Choroid plexus epithelial cell (primary cell): ENCODE data around the gene SEC24C.
"Not testable (repeated sequence)": the region's sequence is repeated elsewhere in the genome, so short reads cannot be mapped to it uniquely, and the experiment has no call there.

Source experiments
- DNase-seq: peaks from one replicate; pipeline ENCODE4 v3.0.0-alpha.2; 2010; ENCODE audit warnings: low read depth
- H3K4me3 ChIP-seq: 2 replicates; pipeline ENCODE4 v1.5.1; 2011; ENCODE audit warnings: low read depth, mild to moderate bottlenecking, control low read depth, low read length, moderate library complexity
- CTCF ChIP-seq: conservative IDR thresholded peaks from 2 replicates; pipeline ENCODE4 v1.5.1; 2011; ENCODE audit warnings: low read depth, mild to moderate bottlenecking, control low read depth, inconsistent platforms, low read length, moderate library complexity

The SEC24C gene

GRCh38 chr10:73743905-73744663 is at the start of gene SEC24C:
Gene SEC24C (plus strand): TSS chr10:73744372. CDS start chr10:73746833, 2,461 bp downstream.
- peak; percentile 98 for DNase-seq
- peak within 1 kb of the TSS; percentile 77 for H3K4me3 ChIP-seq
- TF ChIP-seq CTCF, result peak; percentile 17

GRCh38 chr10:73695302-73695701 is 48.9 kb upstream of the SEC24C start:
- not testable (repeated sequence) for H3K4me3 ChIP-seq
- peak; percentile 35 for DNase-seq

- not testable (repeated sequence) for H3K4me3 ChIP-seq, DNase-seq
Measured at GRCh38 chr10:73697675-73698159, 46.5 kb upstream of the SEC24C start, which contains the start of gene AGAP5. Gene AGAP5 (minus strand): TSS chr10:73698109. CDS start chr10:73697755, 354 bp downstream.

GRCh38 chr10:73698819-73699218 is 45.4 kb upstream of the SEC24C start:
- DNase-seq, result not testable (repeated sequence)

GRCh38 chr10:73703924-73704323 is 40.2 kb upstream of the SEC24C start:
- not testable (repeated sequence) for H3K4me3 ChIP-seq

More at GRCh38 chr10:73698819-73699218, 45.4 kb upstream of the SEC24C start:
- H3K4me3 ChIP-seq, result not testable (repeated sequence)

GRCh38 chr10:73705506-73706072 is 38.6 kb upstream of the SEC24C start:
- not testable (repeated sequence) for DNase-seq

More at GRCh38 chr10:73703924-73704323, 40.2 kb upstream of the SEC24C start:
- not testable (repeated sequence) for DNase-seq

GRCh38 chr10:73706488-73706887 is 37.7 kb upstream of the SEC24C start:
- not testable (repeated sequence) for H3K4me3 ChIP-seq
- peak; percentile 8 for DNase-seq

More at GRCh38 chr10:73705506-73706072, 38.6 kb upstream of the SEC24C start:
- H3K4me3 ChIP-seq, result not testable (repeated sequence)

- DNase-seq, H3K4me3 ChIP-seq: not testable (repeated sequence)
Measured at GRCh38 chr10:73707628-73708027, 36.5 kb upstream of the SEC24C start.

GRCh38 chr10:73708122-73708521 is 36.0 kb upstream of the SEC24C start:
- not testable (repeated sequence) for DNase-seq, H3K4me3 ChIP-seq

GRCh38 chr10:73711683-73712082 is 32.5 kb upstream of the SEC24C start:
- DNase-seq, H3K4me3 ChIP-seq: not testable (repeated sequence)

GRCh38 chr10:73713912-73714311 is 30.3 kb upstream of the SEC24C start:
- DNase-seq, result peak; percentile 43
- H3K4me3 ChIP-seq, result not testable (repeated sequence)

- H3K4me3 ChIP-seq, DNase-seq: not testable (repeated sequence)
Measured at GRCh38 chr10:73714483-73714882, 29.7 kb upstream of the SEC24C start.

GRCh38 chr10:73715179-73716156 is 28.7 kb upstream of the SEC24C start:
- not testable (repeated sequence) for DNase-seq, H3K4me3 ChIP-seq
